ENCODE measurements around the gene PTPN14.

DNA sequence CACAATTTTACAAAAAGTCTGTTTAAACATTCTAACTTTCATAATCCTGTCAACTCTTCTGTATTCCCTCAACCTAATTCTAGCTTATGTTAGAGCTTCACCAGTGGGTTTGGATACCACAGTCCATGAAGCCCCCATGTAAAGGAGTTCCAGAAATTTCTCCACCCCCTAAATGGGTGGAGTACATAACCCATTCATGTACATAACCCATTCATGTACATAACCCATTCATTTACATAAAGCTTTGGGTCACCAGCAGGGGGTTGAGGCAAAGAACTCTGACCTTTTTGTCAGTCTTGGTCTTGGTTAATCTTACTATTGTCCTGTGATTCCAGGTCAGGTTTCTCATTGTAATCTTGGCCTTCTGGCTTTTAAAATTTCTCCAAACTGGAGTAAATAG is 208.9 kb downstream of the PTPN14 start:
- TF ChIP-seq ELF4 (CRISPR knock-in tag; IDR thresholded peaks at IDR 0.05; ENCODE audit: low read depth) (no peak), CTCF (IDR thresholded peaks at IDR 0.05) (no peak), NR3C1 (CRISPR knock-in tag; conservative IDR thresholded peaks at IDR 0.05; ENCODE audit: low read depth) (no peak), NFYB (CRISPR knock-in tag; conservative IDR thresholded peaks at IDR 0.05; ENCODE audit: low read depth) (no peak), CREB1 (CRISPR knock-in tag; IDR thresholded peaks at IDR 0.05) (no peak), NR1H2 (CRISPR knock-in tag; IDR thresholded peaks at IDR 0.05) (no peak), ERG (CRISPR knock-in tag; IDR thresholded peaks at IDR 0.05) (no peak), ATF3 (CRISPR knock-in tag; conservative IDR thresholded peaks at IDR 0.05) (no peak), AFF4 (CRISPR knock-in tag; IDR thresholded peaks at IDR 0.05; ENCODE audit: borderline replicate concordance) (no peak), MLX (CRISPR knock-in tag; IDR thresholded peaks at IDR 0.05) (no peak)
- TF ChIP-seq, protein P1, sequence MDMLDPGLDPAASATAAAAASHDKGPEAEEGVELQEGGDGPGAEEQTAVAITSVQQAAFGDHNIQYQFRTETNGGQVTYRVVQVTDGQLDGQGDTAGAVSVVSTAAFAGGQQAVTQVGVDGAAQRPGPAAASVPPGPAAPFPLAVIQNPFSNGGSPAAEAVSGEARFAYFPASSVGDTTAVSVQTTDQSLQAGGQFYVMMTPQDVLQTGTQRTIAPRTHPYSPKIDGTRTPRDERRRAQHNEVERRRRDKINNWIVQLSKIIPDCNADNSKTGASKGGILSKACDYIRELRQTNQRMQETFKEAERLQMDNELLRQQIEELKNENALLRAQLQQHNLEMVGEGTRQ (CRISPR knock-in tag; IDR thresholded peaks at IDR 0.05) = no peak
- TF ChIP-seq, protein P2, sequence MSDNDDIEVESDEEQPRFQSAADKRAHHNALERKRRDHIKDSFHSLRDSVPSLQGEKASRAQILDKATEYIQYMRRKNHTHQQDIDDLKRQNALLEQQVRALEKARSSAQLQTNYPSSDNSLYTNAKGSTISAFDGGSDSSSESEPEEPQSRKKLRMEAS (CRISPR knock-in tag; IDR thresholded peaks at IDR 0.05) = no peak
- TF ChIP-seq, protein P3, sequence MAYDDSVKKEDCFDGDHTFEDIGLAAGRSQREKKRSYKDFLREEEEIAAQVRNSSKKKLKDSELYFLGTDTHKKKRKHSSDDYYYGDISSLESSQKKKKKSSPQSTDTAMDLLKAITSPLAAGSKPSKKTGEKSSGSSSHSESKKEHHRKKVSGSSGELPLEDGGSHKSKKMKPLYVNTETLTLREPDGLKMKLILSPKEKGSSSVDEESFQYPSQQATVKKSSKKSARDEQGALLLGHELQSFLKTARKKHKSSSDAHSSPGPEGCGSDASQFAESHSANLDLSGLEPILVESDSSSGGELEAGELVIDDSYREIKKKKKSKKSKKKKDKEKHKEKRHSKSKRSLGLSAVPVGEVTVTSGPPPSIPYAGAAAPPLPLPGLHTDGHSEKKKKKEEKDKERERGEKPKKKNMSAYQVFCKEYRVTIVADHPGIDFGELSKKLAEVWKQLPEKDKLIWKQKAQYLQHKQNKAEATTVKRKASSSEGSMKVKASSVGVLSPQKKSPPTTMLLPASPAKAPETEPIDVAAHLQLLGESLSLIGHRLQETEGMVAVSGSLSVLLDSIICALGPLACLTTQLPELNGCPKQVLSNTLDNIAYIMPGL (CRISPR knock-in tag; IDR thresholded peaks at IDR 0.05) = no peak
- TF ChIP-seq, protein P4, sequence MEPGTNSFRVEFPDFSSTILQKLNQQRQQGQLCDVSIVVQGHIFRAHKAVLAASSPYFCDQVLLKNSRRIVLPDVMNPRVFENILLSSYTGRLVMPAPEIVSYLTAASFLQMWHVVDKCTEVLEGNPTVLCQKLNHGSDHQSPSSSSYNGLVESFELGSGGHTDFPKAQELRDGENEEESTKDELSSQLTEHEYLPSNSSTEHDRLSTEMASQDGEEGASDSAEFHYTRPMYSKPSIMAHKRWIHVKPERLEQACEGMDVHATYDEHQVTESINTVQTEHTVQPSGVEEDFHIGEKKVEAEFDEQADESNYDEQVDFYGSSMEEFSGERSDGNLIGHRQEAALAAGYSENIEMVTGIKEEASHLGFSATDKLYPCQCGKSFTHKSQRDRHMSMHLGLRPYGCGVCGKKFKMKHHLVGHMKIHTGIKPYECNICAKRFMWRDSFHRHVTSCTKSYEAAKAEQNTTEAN (CRISPR knock-in tag; IDR thresholded peaks at IDR 0.05) = no peak
